ENCODE measurements around the gene TFPI. TPM values are rescaled to one million over a fixed set of nuclear protein-coding genes. Genes with fewer than 3 reads are reported as not detected.

The TFPI gene
- total RNA-seq, 1 donor from 2014 or later, result 366 TPM

DNA sequence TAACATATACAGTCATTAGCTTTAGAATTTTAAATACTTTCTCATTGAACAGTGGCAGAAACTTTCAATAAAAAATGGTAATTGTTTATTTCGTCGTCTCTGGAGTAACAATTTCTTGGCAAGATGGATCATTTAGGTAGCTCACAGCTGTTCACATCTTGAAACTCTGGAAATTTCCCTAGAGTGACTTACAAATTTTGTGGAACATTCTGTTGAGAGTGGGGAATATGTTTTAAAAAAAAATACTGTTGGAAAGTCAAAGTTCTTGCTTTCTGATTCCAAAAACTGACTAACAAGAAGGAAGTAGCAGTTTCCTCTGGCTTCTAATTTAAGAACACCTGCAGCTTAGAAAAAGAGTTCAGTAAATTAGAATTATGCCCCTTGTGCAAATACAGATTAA, 95.0 kb downstream of the TFPI start:
- ATAC-seq (no peak), DNase-seq (no peak)
- intact Hi-C loops (cut with DNase I), result no loop called here
- TF ChIP-seq, protein P1, sequence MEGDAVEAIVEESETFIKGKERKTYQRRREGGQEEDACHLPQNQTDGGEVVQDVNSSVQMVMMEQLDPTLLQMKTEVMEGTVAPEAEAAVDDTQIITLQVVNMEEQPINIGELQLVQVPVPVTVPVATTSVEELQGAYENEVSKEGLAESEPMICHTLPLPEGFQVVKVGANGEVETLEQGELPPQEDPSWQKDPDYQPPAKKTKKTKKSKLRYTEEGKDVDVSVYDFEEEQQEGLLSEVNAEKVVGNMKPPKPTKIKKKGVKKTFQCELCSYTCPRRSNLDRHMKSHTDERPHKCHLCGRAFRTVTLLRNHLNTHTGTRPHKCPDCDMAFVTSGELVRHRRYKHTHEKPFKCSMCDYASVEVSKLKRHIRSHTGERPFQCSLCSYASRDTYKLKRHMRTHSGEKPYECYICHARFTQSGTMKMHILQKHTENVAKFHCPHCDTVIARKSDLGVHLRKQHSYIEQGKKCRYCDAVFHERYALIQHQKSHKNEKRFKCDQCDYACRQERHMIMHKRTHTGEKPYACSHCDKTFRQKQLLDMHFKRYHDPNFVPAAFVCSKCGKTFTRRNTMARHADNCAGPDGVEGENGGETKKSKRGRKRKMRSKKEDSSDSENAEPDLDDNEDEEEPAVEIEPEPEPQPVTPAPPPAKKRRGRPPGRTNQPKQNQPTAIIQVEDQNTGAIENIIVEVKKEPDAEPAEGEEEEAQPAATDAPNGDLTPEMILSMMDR (IDR thresholded peaks at IDR 0.05), result no peak
- Histone ChIP-seq H3K27ac (no peak overlapping the region), H3K4me3 (no peak overlapping the region), H3K9me3 (no peaks in the 10 kb centered on the region), H3K36me3 (no peaks in the 10 kb centered on the region), H3K27me3 (no peaks in the 10 kb centered on the region), H3K4me1 (no peaks in the 10 kb centered on the region)

DNA sequence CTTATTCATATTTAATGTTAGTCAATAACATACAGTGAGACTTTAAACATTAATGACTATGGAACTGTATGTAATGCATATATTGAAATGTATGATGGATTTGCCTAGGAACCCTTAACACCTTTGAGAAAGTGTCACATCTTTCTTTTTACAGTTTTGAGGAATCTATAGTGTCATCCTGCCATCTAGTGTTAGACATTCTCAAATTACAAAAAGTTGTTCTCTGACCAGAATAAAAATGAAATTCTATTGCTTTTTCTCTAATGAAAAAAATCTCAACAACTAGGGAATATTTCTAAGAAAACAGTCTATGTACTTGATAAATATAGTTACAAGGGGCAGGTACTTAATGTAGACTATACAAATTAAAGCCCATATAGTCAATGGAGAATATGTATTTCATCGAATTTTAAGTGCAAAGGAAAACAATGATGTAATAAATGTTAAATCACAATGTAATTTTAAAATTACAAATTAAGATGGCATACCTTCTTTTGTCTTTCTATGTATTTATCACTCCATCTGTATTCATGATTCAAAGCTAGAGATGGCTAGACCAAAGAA, 101.1 kb downstream of the TFPI start:
- DNase-seq (no peak), ATAC-seq (no peak)
- H3K4me3 ChIP-seq, result no peak overlapping the region
- TF ChIP-seq, protein P1 (IDR thresholded peaks at IDR 0.05), result peak; percentile 53
- no peaks in the 10 kb centered on the region for H3K4me1 ChIP-seq
- no peak overlapping the region for H3K27ac ChIP-seq
- intact Hi-C loops (cut with DNase I), result loop anchor here (5.0 kb wide), 1 partner anchor 591 kb away; no protein-coding TSS in a partner anchor
- H3K36me3 ChIP-seq, result no peaks in the 10 kb centered on the region
- H3K9me3 ChIP-seq, result no peaks in the 10 kb centered on the region
- H3K27me3 ChIP-seq, result no peaks in the 10 kb centered on the region

DNA sequence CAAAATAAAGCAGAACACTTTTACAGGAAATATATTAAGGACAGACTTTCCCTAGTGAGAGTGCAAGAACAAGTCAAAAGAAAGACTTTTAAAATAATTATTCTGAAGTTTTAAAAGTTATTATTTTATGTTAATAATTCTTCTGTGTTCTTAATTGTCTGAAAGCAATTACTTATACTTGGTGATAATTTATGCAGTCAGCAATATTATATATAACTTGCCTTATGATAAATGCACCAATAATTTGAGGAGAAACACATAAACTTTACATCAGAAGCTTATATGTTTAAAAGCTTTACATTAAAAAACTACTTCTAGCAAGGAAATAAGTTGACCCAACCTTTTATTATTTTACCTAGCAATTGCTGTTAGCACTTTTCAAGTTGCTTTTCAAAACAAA, 102.7 kb downstream of the TFPI start:
- ATAC-seq (no peak), DNase-seq (no peak)
- TF ChIP-seq, protein P1 (IDR thresholded peaks at IDR 0.05), result no peak
- intact Hi-C loops (cut with DNase I), result loop anchor here (5.0 kb wide), 1 partner anchor 589 kb away; no protein-coding TSS in a partner anchor
- H3K27ac ChIP-seq, result no peak overlapping the region
- no peaks in the 10 kb centered on the region for H3K27me3 ChIP-seq
- H3K4me1 ChIP-seq, result no peaks in the 10 kb centered on the region
- H3K36me3 ChIP-seq, result no peaks in the 10 kb centered on the region
- H3K4me3 ChIP-seq, result no peak overlapping the region
- H3K9me3 ChIP-seq, result no peaks in the 10 kb centered on the region

DNA sequence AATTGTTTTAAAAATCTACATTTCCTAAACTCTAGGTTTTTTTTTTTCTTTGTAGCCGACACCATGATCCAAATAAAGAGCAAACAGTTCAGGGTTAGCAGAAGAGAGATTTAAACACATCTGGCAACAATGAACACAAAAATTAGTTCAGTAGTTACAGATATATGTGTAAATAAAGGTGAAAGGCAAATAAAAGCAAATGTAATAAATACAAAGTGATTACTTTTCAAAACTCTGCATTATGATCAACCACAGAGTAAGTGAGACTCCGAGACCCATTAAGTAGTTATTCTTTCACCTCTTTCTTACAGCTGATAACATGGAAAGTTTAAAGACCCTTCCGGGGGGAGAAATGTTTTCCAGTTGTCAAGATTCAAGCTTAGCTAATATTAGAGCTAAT, 106.9 kb downstream of the TFPI start:
- H3K27me3 ChIP-seq, result no peaks in the 10 kb centered on the region
- TF ChIP-seq, protein P1 (IDR thresholded peaks at IDR 0.05), result no peak
- DNase-seq (no peak), ATAC-seq (no peak)
- peak overlapping the region; percentile 55 for H3K27ac ChIP-seq
- no peaks in the 10 kb centered on the region for H3K36me3 ChIP-seq
- no peaks in the 10 kb centered on the region for H3K9me3 ChIP-seq
- intact Hi-C loops (cut with DNase I), result no loop called here
- H3K4me1 ChIP-seq, result no peaks in the 10 kb centered on the region
- peak overlapping the region; percentile 46 for H3K4me3 ChIP-seq

DNA sequence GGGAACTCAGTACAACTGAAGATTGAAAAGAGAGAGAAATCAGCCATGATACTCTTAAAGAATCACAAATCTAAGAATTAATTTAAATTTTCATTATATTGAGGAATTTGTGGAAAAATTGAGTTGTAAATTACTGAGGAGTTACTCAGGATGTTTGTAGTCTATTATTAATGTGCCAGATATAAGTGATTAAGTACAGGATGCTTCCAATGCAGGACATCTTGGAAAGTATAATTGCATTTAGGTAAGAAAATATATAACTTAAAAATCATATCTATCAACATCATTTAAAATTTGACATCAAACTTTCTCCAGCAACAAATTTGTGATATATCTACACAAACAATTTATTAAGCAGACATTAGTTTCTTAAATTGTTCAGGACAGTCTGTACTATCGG, 107.5 kb downstream of the TFPI start:
- DNase-seq (no peak), ATAC-seq (no peak)
- Histone ChIP-seq H3K4me1 (no peaks in the 10 kb centered on the region), H3K4me3 (peak overlapping the region; percentile 46), H3K36me3 (no peaks in the 10 kb centered on the region), H3K27ac (peak overlapping the region; percentile 55), H3K27me3 (no peaks in the 10 kb centered on the region), H3K9me3 (no peaks in the 10 kb centered on the region)
- intact Hi-C loops (cut with DNase I), result no loop called here
- TF ChIP-seq, protein P1 (IDR thresholded peaks at IDR 0.05), result no peak

DNA sequence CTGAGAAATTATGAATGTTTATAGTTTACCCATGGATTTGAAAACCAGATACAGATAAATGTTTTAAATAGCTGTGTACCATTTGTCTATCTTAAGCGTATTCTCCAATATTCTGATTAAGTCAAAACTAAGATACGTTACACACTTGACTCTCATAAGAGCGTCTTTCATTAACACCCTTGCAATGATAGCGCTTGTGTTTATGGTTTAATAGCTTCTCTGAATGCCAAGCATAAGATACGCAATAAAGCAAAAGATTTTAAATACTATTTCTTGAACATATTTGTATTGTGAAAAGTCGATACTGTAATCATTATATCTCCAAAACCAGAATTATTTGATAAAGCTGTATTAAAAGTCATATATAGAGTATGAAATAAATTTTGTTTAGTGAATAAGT, 109.2 kb downstream of the TFPI start:
- Histone ChIP-seq H3K4me3 (peak overlapping the region; percentile 46), H3K36me3 (no peaks in the 10 kb centered on the region), H3K9me3 (no peaks in the 10 kb centered on the region), H3K27ac (peak overlapping the region; percentile 55), H3K27me3 (no peaks in the 10 kb centered on the region), H3K4me1 (no peaks in the 10 kb centered on the region)
- ATAC-seq (no peak), DNase-seq (no peak)
- intact Hi-C loops (cut with DNase I), result no loop called here
- TF ChIP-seq, protein P1 (IDR thresholded peaks at IDR 0.05), result no peak
